A549 (cell line): ENCODE measurements around the gene SOCS7.

Experiments
- MAZ ChIP-seq: fragments of 150-350 bp; IDR thresholded peaks from 2 replicates; pipeline ENCODE4 v1.6.1; 2014; ENCODE audit warnings: antibody characterized with exemption, low read depth, low read length, borderline replicate concordance
- POLR2A ChIP-seq: IDR thresholded peaks from 2 replicates; pipeline ENCODE4 v1.6.1; 2012; ENCODE audit warnings: mild to moderate bottlenecking, low read length
- RAD21 ChIP-seq, 2 experiments: fragments of >200 bp in 1 of 2; sonication (Bioruptor Twin) in 1 of 2; formaldehyde crosslinking in 1 of 2; IDR thresholded peaks in 1 of 2; conservative IDR thresholded peaks in 1 of 2; 2 replicates in 1 of 2; 3 replicates in 1 of 2; pipeline ENCODE4 v1.6.1; 2012 to 2018; ENCODE audit warnings: inconsistent platforms in 1 of 2
- RCOR1 ChIP-seq: fragments of 150-350 bp; IDR thresholded peaks from 2 replicates; pipeline ENCODE4 v1.6.1; 2014; ENCODE audit warnings: antibody characterized with exemption, low read length, low read depth
- ZC3H11A ChIP-seq: fragments of 450-650 bp; IDR thresholded peaks from 2 replicates; pipeline ENCODE4 v1.6.1; 2014; ENCODE audit warnings: antibody characterized with exemption, mild to moderate bottlenecking
- ZFP36 ChIP-seq: fragments of 450-650 bp; IDR thresholded peaks from 2 replicates; pipeline ENCODE4 v1.6.1; 2014; ENCODE audit warnings: borderline replicate concordance; ENCODE audit not compliant: partially characterized antibody
- TF ChIP-seq, protein P1 (sequence below): fragments of >200 bp; sonication (Bioruptor Twin); formaldehyde crosslinking; IDR thresholded peaks from 3 replicates; pipeline ENCODE4 v1.5.1; 2016
- TF ChIP-seq, protein P2 (sequence below): IDR thresholded peaks from 2 replicates; pipeline ENCODE4 v1.6.1; 2012
- TF ChIP-seq, protein P3 (sequence below): IDR thresholded peaks from 2 replicates; pipeline ENCODE4 v1.6.1; 2012; ENCODE audit warnings: low read depth, borderline replicate concordance

DNA sequence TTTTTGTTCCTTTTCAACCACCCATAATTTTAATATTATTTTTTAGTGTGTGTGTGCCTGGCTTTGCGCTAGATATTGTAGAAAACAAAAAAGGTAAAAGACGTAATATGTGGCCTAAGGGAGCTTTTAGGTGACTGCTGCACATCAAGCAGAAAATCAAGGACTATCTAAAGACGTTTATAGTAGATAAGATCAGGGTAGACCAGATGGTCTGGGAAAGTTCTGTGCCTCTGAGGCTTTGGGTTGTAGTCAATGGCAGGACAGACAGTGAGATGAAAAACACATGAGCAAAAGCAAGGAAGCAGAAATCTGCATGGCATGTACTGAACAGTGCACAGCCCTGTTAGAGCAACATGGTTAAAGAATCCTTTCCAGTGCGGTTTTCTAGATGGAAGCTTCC lies 49.8 kb downstream of the SOCS7 start:
- TF ChIP-seq, protein P1, sequence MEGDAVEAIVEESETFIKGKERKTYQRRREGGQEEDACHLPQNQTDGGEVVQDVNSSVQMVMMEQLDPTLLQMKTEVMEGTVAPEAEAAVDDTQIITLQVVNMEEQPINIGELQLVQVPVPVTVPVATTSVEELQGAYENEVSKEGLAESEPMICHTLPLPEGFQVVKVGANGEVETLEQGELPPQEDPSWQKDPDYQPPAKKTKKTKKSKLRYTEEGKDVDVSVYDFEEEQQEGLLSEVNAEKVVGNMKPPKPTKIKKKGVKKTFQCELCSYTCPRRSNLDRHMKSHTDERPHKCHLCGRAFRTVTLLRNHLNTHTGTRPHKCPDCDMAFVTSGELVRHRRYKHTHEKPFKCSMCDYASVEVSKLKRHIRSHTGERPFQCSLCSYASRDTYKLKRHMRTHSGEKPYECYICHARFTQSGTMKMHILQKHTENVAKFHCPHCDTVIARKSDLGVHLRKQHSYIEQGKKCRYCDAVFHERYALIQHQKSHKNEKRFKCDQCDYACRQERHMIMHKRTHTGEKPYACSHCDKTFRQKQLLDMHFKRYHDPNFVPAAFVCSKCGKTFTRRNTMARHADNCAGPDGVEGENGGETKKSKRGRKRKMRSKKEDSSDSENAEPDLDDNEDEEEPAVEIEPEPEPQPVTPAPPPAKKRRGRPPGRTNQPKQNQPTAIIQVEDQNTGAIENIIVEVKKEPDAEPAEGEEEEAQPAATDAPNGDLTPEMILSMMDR = no peak
- TF ChIP-seq MAZ (no peak), RAD21 (conservative IDR thresholded peaks at IDR 0.05 in 1 of 2, IDR thresholded peaks at IDR 0.05 in 1 of 2) (no peak), POLR2A (no peak), ZFP36 (no peak), ZC3H11A (no peak), RCOR1 (no peak)
- TF ChIP-seq, protein P2, sequence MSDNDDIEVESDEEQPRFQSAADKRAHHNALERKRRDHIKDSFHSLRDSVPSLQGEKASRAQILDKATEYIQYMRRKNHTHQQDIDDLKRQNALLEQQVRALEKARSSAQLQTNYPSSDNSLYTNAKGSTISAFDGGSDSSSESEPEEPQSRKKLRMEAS = no peak
- TF ChIP-seq, protein P3, sequence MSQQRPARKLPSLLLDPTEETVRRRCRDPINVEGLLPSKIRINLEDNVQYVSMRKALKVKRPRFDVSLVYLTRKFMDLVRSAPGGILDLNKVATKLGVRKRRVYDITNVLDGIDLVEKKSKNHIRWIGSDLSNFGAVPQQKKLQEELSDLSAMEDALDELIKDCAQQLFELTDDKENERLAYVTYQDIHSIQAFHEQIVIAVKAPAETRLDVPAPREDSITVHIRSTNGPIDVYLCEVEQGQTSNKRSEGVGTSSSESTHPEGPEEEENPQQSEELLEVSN = no peak
